CD4-positive, alpha-beta T cell (primary cell): ENCODE measurements around the gene ISOC2. TPM values are rescaled to one million over a fixed set of nuclear protein-coding genes. Genes with fewer than 3 reads are reported as not detected.

Experiments used
- ATAC-seq: fragments of 200-7000 bp; cut with Tn5 transposase; one replicate; pipeline ENCODE4 v1.10.0; 2022; ENCODE audit warnings: mild to moderate bottlenecking; ENCODE audit not compliant: poor library complexity
- CTCF ChIA-PET: fragments of 350-600 bp; sonication (Branson Sonifier 250); formaldehyde crosslinking; loops from one replicate; lab custom pipeline; 2021; ENCODE audit warnings: antibody characterized with exemption, inconsistent platforms; lab: Charles Lee
- POLR2A ChIA-PET: fragments of 350-600 bp; sonication (Branson Sonifier 250); formaldehyde crosslinking; loops from one replicate; lab custom pipeline; 2021; ENCODE audit warnings: antibody characterized with exemption, inconsistent platforms; lab: Charles Lee
- DNase-seq, 14 experiments: peaks; one replicate each; pipeline ENCODE4 v3.0.0-alpha.2; 2013 to 2020; ENCODE audit warnings: mixed read lengths in 2 of 14
- H3K27ac ChIP-seq, 2 donors: one replicate each; pipeline versions ENCODE4 v1.5.1 to v1.7.0; 2013; ENCODE audit warnings: low read length in 2 of 2, low read depth in 1 of 2, mild to moderate bottlenecking in 1 of 2
- H3K27me3 ChIP-seq, 2 experiments: 1 replicate in 1 of 2; 2 replicates in 1 of 2; pipeline versions ENCODE4 v1.6.1 to v1.7.0; 2013; ENCODE audit warnings: low read length in 2 of 2, control low read depth in 1 of 2, mild to moderate bottlenecking in 1 of 2, moderate library complexity in 1 of 2; ENCODE audit not compliant: insufficient read depth in 2 of 2, control insufficient read depth in 1 of 2
- H3K36me3 ChIP-seq: one replicate; pipeline ENCODE4 v1.6.1; 2013; ENCODE audit warnings: low read length, control low read depth; ENCODE audit not compliant: insufficient read depth
- H3K4me1 ChIP-seq: one replicate; pipeline ENCODE4 v1.6.1; 2013; ENCODE audit warnings: low read length, control low read depth; ENCODE audit not compliant: insufficient read depth
- H3K4me3 ChIP-seq: one replicate; pipeline ENCODE4 v1.5.1; 2013; ENCODE audit warnings: mild to moderate bottlenecking, low read length, moderate library complexity
- H3K9me3 ChIP-seq, 2 experiments: 1 replicate in 1 of 2; 2 replicates in 1 of 2; pipeline versions ENCODE4 v1.6.1 to v1.7.0; 2013; ENCODE audit warnings: low read length in 2 of 2, mild to moderate bottlenecking in 2 of 2, control low read depth in 1 of 2, moderate library complexity in 1 of 2; ENCODE audit not compliant: control insufficient read depth in 1 of 2, insufficient read depth in 1 of 2
- H3K27ac Mint-ChIP-seq: one replicate; pipeline ENCODE4 v1.8.0; 2020; ENCODE audit warnings: mixed read lengths
- H3K27me3 Mint-ChIP-seq: one replicate; pipeline ENCODE4 v1.8.0; 2021; ENCODE audit warnings: mixed read lengths
- H3K36me3 Mint-ChIP-seq: one replicate; pipeline ENCODE4 v1.8.0; 2021; ENCODE audit warnings: low read depth, mixed read lengths
- H3K4me1 Mint-ChIP-seq: one replicate; pipeline ENCODE4 v1.8.0; 2021; ENCODE audit warnings: low read depth, mixed read lengths
- H3K4me3 Mint-ChIP-seq: one replicate; pipeline ENCODE4 v1.8.0; 2020; ENCODE audit warnings: mild to moderate bottlenecking, mixed read lengths
- H3K9me3 Mint-ChIP-seq: one replicate; pipeline ENCODE4 v1.8.0; 2020; ENCODE audit warnings: mixed read lengths
- CTCF ChIP-seq: fragments of 200-600 bp; IDR thresholded peaks from one replicate; pipeline ENCODE4 v1.8.0; 2022; ENCODE audit warnings: antibody characterized with exemption, mild to moderate bottlenecking
- intact Hi-C, 2 experiments: fragments of 100-400 bp; cut with DNase I in 1 of 2; cut with micrococcal nuclease in 1 of 2; formaldehyde crosslinking; loops; one replicate each; pipeline versions ENCODE4 v1.15.1 to v1.9.0; 2023 to 2025; cut with DNase I, micrococcal nuclease
- total RNA-seq, 174 experiments: library from RNA in 2 of 174; stranded (reverse) in 2 of 174; gene quantifications; one replicate each; pipeline ENCODE4 v1.2.3 and lab custom pipeline; 2021 to 2026

The ISOC2 gene
- total RNA-seq, 2 experiments from 2014 or later = 1.5 to 2.2 TPM

GRCh38 chr19:55487924-55488687, 26.7 kb upstream of the ISOC2 start, which contains the start of gene SSC5D:
TSS of gene SSC5D (plus strand) at chr19:55488436. CDS start at chr19:55488590, 154 bp downstream.
- Mint-ChIP-seq H3K9me3 (no peaks in the 10 kb centered on the region), H3K27ac (peak within 1 kb of the TSS; percentile 51), H3K36me3 (no peaks in the 10 kb centered on the region), H3K4me3 (peak within 1 kb of the TSS; percentile 30), H3K4me1 (peaks cover 11% of the 10 kb centered on the region), H3K27me3 (no peaks in the 10 kb centered on the region)
- DNase-seq (no peak), ATAC-seq (no peak)
- ChIA-PET POLR2A (interaction anchor here (1.1 to 3.5 kb wide), 3 partner anchors 11 to 167 kb away, joined by 3 to 29 read pairs (median 4); partner anchors contain the start of genes U2AF2 and ZNF628), CTCF (no interaction called here)
- Histone ChIP-seq H3K36me3 (peaks cover 5% of the 10 kb centered on the region), H3K4me1 (peaks cover 26% of the 10 kb centered on the region), H3K9me3 (no peaks in the 10 kb centered on the region), H3K4me3 (no peak within 1 kb of the TSS), H3K27ac (no peak within 1 kb of the TSS), H3K27me3 (peaks cover 0 to 7% of the 10 kb centered on the region in 2 experiments)
- TF ChIP-seq CTCF = no peak
- intact Hi-C loops = no loop called here

GRCh38 chr19:55486971-55487923, 25.8 kb upstream of the ISOC2 start:
- no peak for ATAC-seq
- H3K4me1 Mint-ChIP-seq = peaks cover 11% of the 10 kb centered on the region
- intact Hi-C loops = no loop called here
- Histone ChIP-seq H3K27ac (no peak overlapping the region), H3K36me3 (peaks cover 5% of the 10 kb centered on the region), H3K4me1 (peaks cover 27% of the 10 kb centered on the region), H3K27me3 (peaks cover 0 to 7% of the 10 kb centered on the region in 2 experiments), H3K9me3 (no peaks in the 10 kb centered on the region), H3K4me3 (no peak overlapping the region)
- H3K9me3 Mint-ChIP-seq = no peaks in the 10 kb centered on the region
- H3K36me3 Mint-ChIP-seq = no peaks in the 10 kb centered on the region
- ChIA-PET POLR2A (interaction anchor here (1.0 to 3.5 kb wide), 3 partner anchors 11 to 167 kb away, joined by 3 to 29 read pairs (median 4); partner anchors contain the start of genes U2AF2 and ZNF628), CTCF (interaction anchor here (2.2 kb wide), 1 partner anchor 17 kb away, joined by 7 read pairs; no protein-coding TSS in a partner anchor)
- H3K27ac Mint-ChIP-seq = peak overlapping the region; percentile 51
- peak in 2 of 14 experiments; percentile 42 to 52 for DNase-seq
- H3K27me3 Mint-ChIP-seq = no peaks in the 10 kb centered on the region
- no peak for TF ChIP-seq CTCF
- peak overlapping the region; percentile 42 for H3K4me3 Mint-ChIP-seq
